Posterior cingulate gyrus (tissue), 11 donors: ENCODE measurements around the gene NUDCD3.
"Not testable (repeated sequence)": the region's sequence is repeated elsewhere in the genome, so short reads cannot be mapped to it uniquely, and the experiment has no call there.

Experiments used
- DNase-seq, 10 donors: peaks; one replicate each; pipeline versions ENCODE4 v3.0.0 to v3.0.0-alpha.2; 2020 to 2021; ENCODE audit warnings: mixed read lengths in 3 of 10
- intact Hi-C: fragments of 100-400 bp; cut with DNase I; formaldehyde crosslinking; loops from one replicate; pipeline ENCODE4 v1.15.1; 2023

The NUDCD3 gene

GRCh38 chr7:44519546-44519945 lies 29.1 kb upstream of the NUDCD3 start:
- no peak for DNase-seq
- intact Hi-C loops: no loop called here

- DNase-seq: no peak
- intact Hi-C loops: no loop called here
Measured at GRCh38 chr7:44518761-44519160, 28.3 kb upstream of the NUDCD3 start.

- DNase-seq: peak in 1 of 10 donors; percentile 43
- intact Hi-C loops: no loop called here
Measured at GRCh38 chr7:44517175-44517574, 26.7 kb upstream of the NUDCD3 start.

DNA sequence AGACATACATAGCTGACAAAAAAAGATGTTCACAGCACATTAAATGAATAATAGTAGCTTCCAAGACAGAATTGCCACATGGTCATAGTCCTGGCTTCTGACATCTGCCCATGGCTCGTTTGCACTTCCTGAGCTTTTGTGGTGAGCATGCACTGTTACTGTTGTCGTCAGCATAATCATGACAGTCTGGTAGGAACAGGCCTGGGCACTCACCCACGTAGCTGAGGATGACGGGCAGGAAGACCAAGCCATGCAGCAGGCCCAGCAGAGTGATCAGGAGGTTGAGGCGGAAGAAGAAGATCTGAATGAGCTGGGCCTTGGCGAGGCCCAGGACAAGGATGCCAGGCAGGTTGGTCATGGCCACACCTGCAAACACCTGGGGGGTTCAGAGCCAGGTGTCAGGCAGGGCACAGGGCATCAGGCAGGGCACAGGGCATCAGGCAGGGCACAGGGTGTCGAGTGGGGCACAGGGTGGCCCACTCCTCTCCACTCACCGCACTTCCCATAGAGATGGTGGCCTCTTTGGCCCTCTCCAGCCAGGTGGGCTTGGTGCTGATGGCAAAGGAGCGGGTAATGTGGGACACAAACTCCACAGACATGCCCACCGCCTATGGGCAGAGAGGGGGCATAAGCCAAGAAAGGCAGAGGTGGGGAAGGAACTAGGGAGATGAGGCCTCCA lies 25.3 kb upstream of the NUDCD3 start:
- peak in 1 of 10 donors; percentile 62 for DNase-seq
- intact Hi-C loops: no loop called here

GRCh38 chr7:44512736-44513135 lies 22.3 kb upstream of the NUDCD3 start:
- DNase-seq: no peak
- intact Hi-C loops: no loop called here

DNA sequence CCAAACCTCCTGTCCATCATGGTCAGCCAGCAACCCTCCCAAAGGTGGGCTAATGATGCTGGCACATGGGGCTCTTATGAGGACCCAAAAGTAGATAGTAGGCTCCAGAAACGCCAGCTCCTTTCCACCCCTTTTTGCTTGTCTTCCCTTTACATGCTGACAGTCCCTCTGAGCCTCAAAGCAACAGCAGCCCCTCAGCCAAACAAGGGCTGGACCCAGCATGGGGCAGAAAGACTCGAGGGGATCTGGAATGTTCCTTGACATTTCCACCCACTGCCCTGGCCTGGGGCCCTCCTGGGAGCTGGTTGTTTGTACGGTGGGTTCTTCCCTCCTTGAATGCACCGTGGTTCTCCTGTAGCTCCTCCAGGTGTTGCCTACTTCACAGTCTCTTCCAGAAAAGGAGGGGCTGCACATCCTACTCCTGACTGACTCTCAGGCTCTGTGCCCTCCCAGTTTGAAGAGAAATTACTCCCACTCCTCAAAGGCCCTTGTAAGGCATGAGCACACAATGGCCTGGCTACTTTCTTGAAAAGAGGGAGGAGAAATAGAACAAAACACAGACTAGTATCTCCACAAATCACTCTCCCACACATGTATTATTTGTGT lies 21.5 kb upstream of the NUDCD3 start:
- no peak for DNase-seq
- intact Hi-C loops: no loop called here

DNA sequence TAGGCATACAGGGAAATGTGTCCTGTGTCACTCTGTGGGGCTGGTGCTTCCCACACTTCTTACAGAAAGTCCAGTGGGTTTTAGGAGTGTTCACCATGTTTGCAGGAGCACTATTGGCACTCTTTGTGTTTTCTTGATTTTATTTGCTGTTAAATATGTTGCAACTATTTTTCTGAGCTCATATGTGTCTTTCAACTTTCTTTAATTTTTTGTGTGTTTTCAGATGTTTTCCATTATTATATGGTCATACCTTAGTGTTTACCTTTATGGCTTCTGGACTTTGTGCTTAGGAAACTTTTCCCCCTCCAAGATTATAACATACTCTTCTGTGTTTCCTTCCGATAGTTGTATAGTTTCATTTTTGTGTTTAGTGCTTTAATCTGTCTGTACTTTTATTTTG lies 20.8 kb upstream of the NUDCD3 start:
- intact Hi-C loops: no loop called here
- no peak for DNase-seq

GRCh38 chr7:44508328-44509030 lies 18.0 kb upstream of the NUDCD3 start:
- intact Hi-C loops: no loop called here
- no peak for DNase-seq

DNA sequence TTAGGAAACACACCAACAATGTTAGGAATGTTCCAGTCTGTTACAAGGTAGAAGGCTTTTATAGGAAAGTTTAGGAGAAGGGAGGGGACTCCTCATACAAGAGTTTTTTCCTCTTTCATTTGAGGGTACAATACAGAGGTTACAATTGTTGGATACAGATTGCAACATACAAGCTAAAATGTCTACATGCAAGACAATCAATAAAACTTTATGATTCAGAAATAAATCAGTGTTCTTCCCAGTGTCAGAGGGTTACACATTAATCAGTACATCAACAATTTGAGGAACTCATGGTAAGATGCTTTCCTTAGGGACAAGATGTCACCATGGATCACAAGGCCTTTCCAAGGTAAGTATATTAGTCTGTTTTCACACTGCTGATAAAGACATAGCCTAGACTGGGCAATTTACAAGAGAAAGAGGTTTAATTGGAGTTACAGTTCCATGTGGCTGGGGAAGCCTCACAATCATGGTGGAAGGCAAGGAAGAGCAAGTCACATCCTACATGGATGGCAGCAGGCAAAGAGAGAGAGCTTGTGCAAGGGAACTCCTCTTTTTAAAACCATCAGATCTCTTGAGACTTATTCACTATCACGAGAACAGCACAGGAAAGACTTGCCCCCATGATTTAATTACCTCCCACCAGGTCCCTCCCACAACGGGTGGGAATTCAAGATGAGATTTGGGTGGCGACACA lies 16.3 kb upstream of the NUDCD3 start:
- intact Hi-C loops, DNase-seq: not testable (repeated sequence)

GRCh38 chr7:44505595-44505994 lies 15.1 kb upstream of the NUDCD3 start:
- intact Hi-C loops: no loop called here
- no peak for DNase-seq

DNA sequence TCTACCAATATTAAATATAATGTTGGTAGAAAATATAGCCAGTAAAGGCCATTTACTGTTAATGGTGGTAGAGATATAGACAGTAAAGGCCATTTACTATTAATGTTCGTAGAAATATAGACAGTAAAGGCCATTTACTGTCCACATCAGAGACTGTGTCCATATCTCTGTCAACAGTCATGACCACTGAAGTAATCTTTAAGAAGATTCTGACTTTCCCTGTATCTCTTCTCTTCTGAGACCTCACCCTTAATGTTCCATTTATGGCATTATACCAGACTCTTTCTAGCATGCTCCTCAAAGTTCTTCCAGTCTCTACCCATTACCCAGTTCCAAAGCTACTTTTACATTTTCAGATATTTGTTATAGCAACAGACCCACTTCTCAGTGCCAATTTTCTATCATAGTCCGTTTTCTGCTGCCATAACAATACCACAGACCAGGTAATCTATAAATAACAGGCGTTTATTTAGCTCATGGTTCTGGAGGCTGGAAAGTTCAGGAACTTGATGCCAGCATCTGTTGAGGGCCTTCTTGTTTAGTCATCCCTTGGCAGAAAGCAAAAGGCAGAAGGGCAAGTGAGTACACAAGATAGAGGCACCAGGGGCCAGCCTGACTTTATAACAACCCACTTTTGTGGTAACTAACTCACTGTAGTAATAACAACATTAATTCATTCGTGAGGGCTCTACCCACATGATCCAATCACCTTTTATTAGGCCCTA lies 7.9 kb upstream of the NUDCD3 start:
- intact Hi-C loops: no loop called here
- no peak for DNase-seq

- intact Hi-C loops: no loop called here
- DNase-seq: no peak
Measured at GRCh38 chr7:44497155-44498027, 6.9 kb upstream of the NUDCD3 start.

DNA sequence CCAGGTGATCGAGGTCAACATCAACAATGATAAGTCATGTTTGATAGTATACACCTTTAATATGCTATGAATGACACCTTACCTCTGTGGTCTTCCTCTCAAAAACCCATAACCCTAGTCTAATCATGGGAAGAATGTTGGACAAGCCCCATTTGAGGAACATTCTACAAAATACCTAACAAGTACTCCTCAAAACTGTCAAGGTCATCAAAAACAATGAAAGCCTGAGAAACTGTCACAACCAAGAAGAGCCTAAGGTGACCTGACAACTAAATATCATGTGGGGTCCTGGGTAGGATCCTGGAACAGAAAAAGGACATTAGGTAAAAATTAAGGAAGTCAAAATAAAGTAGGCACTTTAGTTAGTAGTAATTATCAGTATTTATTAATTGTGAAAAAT lies 5.9 kb upstream of the NUDCD3 start:
- intact Hi-C loops: no loop called here
- DNase-seq: no peak

DNA sequence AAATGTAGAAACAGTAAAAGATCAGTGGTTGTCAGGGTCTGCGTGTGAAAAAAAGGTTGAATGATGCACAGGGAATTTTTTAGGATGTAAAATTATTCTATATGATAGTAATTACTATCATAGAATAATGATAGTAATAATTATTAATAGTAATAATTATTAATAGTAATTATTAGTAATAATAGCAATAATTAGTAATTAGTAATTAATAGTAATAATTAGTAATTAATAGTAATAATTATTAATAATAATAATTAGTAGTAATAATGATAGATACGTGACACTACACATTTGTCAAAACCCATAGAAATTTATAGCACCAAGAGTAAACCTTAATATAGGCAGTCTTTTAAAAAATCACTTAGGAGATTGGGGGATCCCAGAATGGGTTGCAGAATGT lies 4.5 kb upstream of the NUDCD3 start:
- DNase-seq: no peak
- intact Hi-C loops: loop anchor here (5.0 kb wide), 1 partner anchor 77 kb away; the partner anchor contains the start of gene DDX56

GRCh38 chr7:44491229-44491628 lies 771 bp upstream of the NUDCD3 start:
- no peak for DNase-seq
- intact Hi-C loops: loop anchor here (5.0 kb wide), 1 partner anchor 81 kb away; the partner anchor contains the start of gene DDX56

- intact Hi-C loops: loop anchor here (5.0 kb wide), 1 partner anchor 82 kb away; the partner anchor contains the start of gene DDX56
- no peak for DNase-seq
Measured at GRCh38 chr7:44489955-44490350, 505 bp downstream of the NUDCD3 start.

GRCh38 chr7:44488955-44489354 lies 1.5 kb downstream of the NUDCD3 start:
- intact Hi-C loops: no loop called here
- no peak for DNase-seq

GRCh38 chr7:44486693-44487092 lies 3.8 kb downstream of the NUDCD3 start:
- intact Hi-C loops: no loop called here
- DNase-seq: peak in 1 of 10 donors; percentile 59

DNA sequence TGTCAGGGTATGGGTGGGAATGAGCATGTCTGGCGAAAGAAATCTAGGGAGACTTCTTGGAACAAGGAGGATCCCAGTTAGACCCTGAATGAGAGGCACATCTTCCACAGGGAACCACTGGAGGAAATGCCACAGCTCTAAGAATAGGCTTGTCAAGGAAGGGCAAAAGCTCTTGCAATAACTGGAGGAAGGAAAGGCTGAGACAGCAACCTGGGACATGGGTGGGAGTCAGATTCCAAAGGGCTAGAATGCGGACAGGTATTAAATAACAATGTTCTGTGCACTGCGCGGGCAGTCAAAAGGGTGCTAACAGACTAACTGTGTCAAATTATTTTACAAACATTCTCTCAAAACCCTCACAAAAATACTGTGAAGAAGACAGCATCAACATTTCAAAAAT lies 4.5 kb downstream of the NUDCD3 start:
- intact Hi-C loops: no loop called here
- DNase-seq: no peak
